IMR-90 (cell line): ENCODE measurements around the gene CPLX4. TPM values are rescaled to one million over a fixed set of nuclear protein-coding genes. Genes with fewer than 3 reads are reported as not detected.

Experiments used
- ATAC-seq: fragments of 200-7000 bp; cut with Tn5 transposase; 2 replicates; pipeline ENCODE4 v1.9.1; 2020; ENCODE audit warnings: low read depth, mild to moderate bottlenecking, moderate library complexity
- BruUV-seq: library from RNA; stranded (reverse); fragments of 400-500 nt; replicated peaks from 2 replicates; lab custom pipeline; 2021; lab: Mats Ljungman, UMichigan
- CTCF ChIA-PET: fragments of 300-600 bp; formaldehyde crosslinking; extraction: SDS; loops from one replicate; lab custom pipeline; 2021; ENCODE audit warnings: antibody characterized with exemption; lab: Yijun Ruan, JAX
- POLR2A ChIA-PET: fragments of 300-600 bp; sonication (Branson Sonifier 250); formaldehyde crosslinking; loops from one replicate; lab custom pipeline; 2022; ENCODE audit warnings: antibody characterized with exemption; ENCODE audit not compliant: unreplicated experiment; lab: Charles Lee
- DNase-seq: peaks from one replicate; pipeline ENCODE4 v3.0.0; 2013
- H2AFZ ChIP-seq: replicated peaks from 2 replicates; pipeline ENCODE3; 2013; ENCODE audit warnings: low read length, mild to moderate bottlenecking; ENCODE audit not compliant: poor library complexity
- H2AK5ac ChIP-seq: 2 replicates; pipeline ENCODE4 v1.6.1; 2013; ENCODE audit warnings: low read depth, low read length, inconsistent platforms
- H2AK9ac ChIP-seq: replicated peaks from 2 replicates; pipeline ENCODE3; 2013; ENCODE audit warnings: mild to moderate bottlenecking, low read depth, low read length, moderate library complexity; ENCODE audit not compliant: poor library complexity
- H2BK120ac ChIP-seq: 2 replicates; pipeline ENCODE4 v1.6.1; 2013; ENCODE audit warnings: low read depth, low read length, inconsistent platforms
- H2BK15ac ChIP-seq: 3 replicates; pipeline ENCODE4 v1.6.1; 2013; ENCODE audit warnings: low read depth, low read length, inconsistent platforms
- H2BK20ac ChIP-seq: 2 replicates; pipeline ENCODE4 v1.6.1; 2013; ENCODE audit warnings: low read depth, mild to moderate bottlenecking, inconsistent platforms, low read length, moderate library complexity
- H2BK5ac ChIP-seq: 2 replicates; pipeline ENCODE4 v1.6.1; 2013; ENCODE audit warnings: mild to moderate bottlenecking, low read depth, low read length, inconsistent platforms; ENCODE audit not compliant: poor library complexity, severe bottlenecking
- H3K14ac ChIP-seq: replicated peaks from 2 replicates; pipeline ENCODE4 v1.6.1; 2013; ENCODE audit warnings: low read depth, low read length, inconsistent platforms
- H3K18ac ChIP-seq: 2 replicates; pipeline ENCODE4 v1.6.1; 2013; ENCODE audit warnings: low read depth, low read length, control low read depth
- H3K23ac ChIP-seq: 2 replicates; pipeline ENCODE4 v1.6.1; 2013; ENCODE audit warnings: low read depth, low read length, inconsistent platforms
- H3K27ac ChIP-seq: 2 replicates; pipeline ENCODE4 v1.5.1; 2013; ENCODE audit warnings: mild to moderate bottlenecking, control low read depth, low read length; ENCODE audit not compliant: insufficient read depth
- H3K27me3 ChIP-seq: 2 replicates; pipeline ENCODE4 v1.6.1; 2013; ENCODE audit warnings: low read length; ENCODE audit not compliant: control insufficient read depth, insufficient read depth
- H3K36me3 ChIP-seq: 2 replicates; pipeline ENCODE4 v1.6.1; 2013; ENCODE audit warnings: low read length, mixed read lengths; ENCODE audit not compliant: control insufficient read depth, insufficient read depth
- H3K4ac ChIP-seq: 2 replicates; pipeline ENCODE4 v1.6.1; 2013; ENCODE audit warnings: low read depth, low read length, inconsistent platforms
- H3K4me1 ChIP-seq: 2 replicates; pipeline ENCODE4 v1.6.1; 2013; ENCODE audit warnings: low read length, mixed read lengths; ENCODE audit not compliant: control insufficient read depth, insufficient read depth
- H3K4me2 ChIP-seq: 2 replicates; pipeline ENCODE4 v1.6.1; 2013; ENCODE audit warnings: low read depth, mild to moderate bottlenecking, control low read depth, low read length, moderate library complexity
- H3K4me3 ChIP-seq: 2 replicates; pipeline ENCODE4 v1.5.1; 2013; ENCODE audit warnings: low read depth, mild to moderate bottlenecking, control low read depth, low read length, moderate library complexity; ENCODE audit not compliant: insufficient read depth
- H3K56ac ChIP-seq: 2 replicates; pipeline ENCODE4 v1.6.1; 2013; ENCODE audit warnings: low read length, inconsistent platforms; ENCODE audit not compliant: insufficient read depth; ENCODE audit errors: extremely low read depth
- H3K79me1 ChIP-seq, 2 experiments: 2 replicates each; pipeline ENCODE4 v1.6.1; 2013; ENCODE audit warnings: low read length in 2 of 2, inconsistent platforms in 1 of 2, low read depth in 1 of 2
- H3K9ac ChIP-seq: 2 replicates; pipeline ENCODE4 v1.6.1; 2013; ENCODE audit warnings: low read depth, low read length, control low read depth
- H3K9me1 ChIP-seq: 2 replicates; pipeline ENCODE4 v1.6.1; 2013; ENCODE audit warnings: low read length, inconsistent platforms; ENCODE audit not compliant: insufficient read depth
- H3K9me3 ChIP-seq: 2 replicates; pipeline ENCODE4 v1.6.1; 2013; ENCODE audit warnings: low read length; ENCODE audit not compliant: control insufficient read depth, insufficient read depth
- H4K20me1 ChIP-seq: 2 replicates; pipeline ENCODE4 v1.6.1; 2013; ENCODE audit warnings: low read length, inconsistent platforms; ENCODE audit not compliant: insufficient read depth
- H4K5ac ChIP-seq: 2 replicates; pipeline ENCODE4 v1.6.1; 2013; ENCODE audit warnings: mild to moderate bottlenecking, low read depth, low read length, control low read depth
- H4K8ac ChIP-seq, 2 experiments: 2 replicates each; pipeline ENCODE4 v1.6.1; 2013; ENCODE audit warnings: low read depth in 2 of 2, low read length in 2 of 2, control low read depth in 1 of 2, inconsistent platforms in 1 of 2
- H4K91ac ChIP-seq: 2 replicates; pipeline ENCODE4 v1.6.1; 2013; ENCODE audit warnings: low read depth, low read length, inconsistent platforms; ENCODE audit not compliant: insufficient read depth
- CEBPB ChIP-seq: IDR thresholded peaks from 2 replicates; pipeline ENCODE4 v1.6.1; 2012; ENCODE audit warnings: low read depth, low read length, improper control_type of control experiment
- CHD1 ChIP-seq: IDR thresholded peaks from 2 replicates; pipeline ENCODE4 v1.6.1; 2012; ENCODE audit warnings: low read depth, low read length, improper control_type of control experiment
- FOS ChIP-seq: fragments of 150-350 bp; IDR thresholded peaks from 2 replicates; pipeline ENCODE4 v1.6.1; 2016; ENCODE audit warnings: low read depth, low read length
- POLR2A ChIP-seq: IDR thresholded peaks from 2 replicates; pipeline ENCODE4 v1.6.1; 2012; ENCODE audit warnings: mild to moderate bottlenecking, low read depth, low read length
- WGBS, 2 experiments: methylation state at CpG; one replicate each; pipeline versions ENCODE4 v1.1.5 to v1.1.7; 2013; ENCODE audit warnings: missing lambda C conversion rate in 2 of 2; ENCODE audit not compliant: insufficient read length in 1 of 2; ENCODE audit errors: extremely low coverage in 2 of 2; 5-methylcytosine and 5-hydroxymethylcytosine counted together
- dilution Hi-C: fragments of 300-500 bp; cut with HindIII; formaldehyde crosslinking; loops from one replicate; pipeline ENCODE4 v1.14.3; 2018; ENCODE audit warnings: low sequenced_read_pairs; ENCODE audit not compliant: unreplicated experiment
- in situ Hi-C: fragments of 300-500 bp; cut with MboI; formaldehyde crosslinking; loops from 3 replicates; pipeline ENCODE4 v1.14.3; 2019; ENCODE audit warnings: low sequenced_read_pairs, inconsistent platforms, mixed read lengths
- intact Hi-C: fragments of 100-400 bp; cut with micrococcal nuclease; formaldehyde crosslinking; loops from 2 replicates; pipeline ENCODE4 v1.10.0; 2022
- polyA plus RNA-seq, 3 experiments: library from polyadenylated mRNA; depleted of rRNA; stranded (reverse); fragments of >200 nt; gene quantifications; 2 replicates each; pipeline ENCODE4 v1.2.3, GENCODE V29; 2012; ENCODE audit warnings: low replicate concordance in 1 of 3
- total RNA-seq: library from RNA; depleted of rRNA; stranded (reverse); fragments of >200 nt; gene quantifications from 2 replicates; pipeline ENCODE4 v1.2.3, GENCODE V29; 2012

The CPLX4 gene
- total and polyA plus RNA-seq, 2 of the 4 experiments (the other 2 are of a cell fraction), result not detected

DNA sequence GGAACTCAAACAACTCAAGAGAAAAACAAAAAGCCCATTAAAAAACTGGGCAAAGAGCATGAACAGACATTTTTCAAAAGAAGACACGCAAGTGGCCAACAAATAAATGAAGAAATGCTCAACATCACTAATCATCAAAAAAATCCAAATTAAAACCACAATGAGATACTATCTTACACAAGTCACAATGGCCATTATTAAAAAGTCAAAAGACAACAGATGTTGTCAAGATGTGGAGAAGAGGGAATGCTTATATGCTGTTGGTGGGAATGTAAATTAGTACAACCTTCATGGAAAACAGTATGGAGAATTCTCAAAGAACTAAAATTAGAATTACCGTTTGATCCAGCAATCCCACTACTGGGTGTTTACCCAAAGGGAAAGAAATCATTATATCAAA lies 25.5 kb upstream of the CPLX4 start:
- H2AK9ac ChIP-seq, result no peak overlapping the region
- H3K18ac ChIP-seq, result no peak overlapping the region
- no peak overlapping the region for H3K14ac ChIP-seq
- H2AK5ac ChIP-seq, result no peak overlapping the region
- H3K23ac ChIP-seq, result no peak overlapping the region
- H2AFZ ChIP-seq, result no peak overlapping the region
- H2BK20ac ChIP-seq, result no peak overlapping the region
- H2BK15ac ChIP-seq, result no peak overlapping the region
- peaks cover 5% of the 10 kb centered on the region; the same call in 1 of the 2 replicates for H3K9me1 ChIP-seq
- no peak for ATAC-seq
- no peak overlapping the region for H2BK5ac ChIP-seq
- H3K4ac ChIP-seq, result no peak overlapping the region
- peaks cover 2% of the 10 kb centered on the region; the same call in 1 of the 2 replicates for H3K9me3 ChIP-seq
- ChIA-PET POLR2A (no interaction called here), CTCF (no interaction called here)
- H4K8ac ChIP-seq, result no peak overlapping the region
- no peaks in the 10 kb centered on the region for H3K4me1 ChIP-seq
- no peak overlapping the region for H4K5ac ChIP-seq
- no CpG with 5 or more reads among the region's 2 CpGs for WGBS, 2 experiments
- TF ChIP-seq FOS (no peak), CEBPB (no peak), POLR2A (no peak), CHD1 (no peak)
- dilution Hi-C loops (no loop called here), in situ Hi-C loops (no loop called here), intact Hi-C loops (no loop called here)
- peaks cover 27 to 38% of the 10 kb centered on the region in 2 experiments for H3K79me1 ChIP-seq
- BruUV-seq, result no TSS peak
- H3K4me2 ChIP-seq, result no peak overlapping the region
- H3K56ac ChIP-seq, result no peak overlapping the region
- no peak overlapping the region for H3K9ac ChIP-seq
- no peak for DNase-seq
- no peak overlapping the region for H2BK120ac ChIP-seq
- H4K20me1 ChIP-seq, result peaks cover 23% of the 10 kb centered on the region; the same call in 1 of the 2 replicates
- no peak overlapping the region for H3K27ac ChIP-seq
- H3K36me3 ChIP-seq, result peaks cover 30% of the 10 kb centered on the region
- H3K27me3 ChIP-seq, result no peaks in the 10 kb centered on the region
- no peak overlapping the region for H4K91ac ChIP-seq
- no peak overlapping the region for H3K4me3 ChIP-seq
